GM19452 (cell line): ENCODE measurements around the gene RCE1.

ENCODE experiments used
- ATAC-seq: cut with Tn5 transposase; IDR thresholded peaks from one replicate; pipeline ENCODE4 v1.9.1; 2021; ENCODE audit not compliant: unreplicated experiment

RCE1 gene

GRCh38 chr11:66884443-66884842, 41.2 kb downstream of the RCE1 start:
- ATAC-seq: no peak

- no peak for ATAC-seq
Observed at GRCh38 chr11:66885469-66885868, 42.2 kb downstream of the RCE1 start.

GRCh38 chr11:66885950-66886440, 42.8 kb downstream of the RCE1 start:
- ATAC-seq: no peak

- no peak for ATAC-seq
Observed at GRCh38 chr11:66886671-66887221, 43.5 kb downstream of the RCE1 start.

GRCh38 chr11:66887526-66887925, 44.3 kb downstream of the RCE1 start:
- no peak for ATAC-seq

- no peak for ATAC-seq
Observed at GRCh38 chr11:66888282-66888681, 45.0 kb downstream of the RCE1 start.

GRCh38 chr11:66889960-66890359, 46.7 kb downstream of the RCE1 start:
- ATAC-seq: no peak

GRCh38 chr11:66891851-66892660, 48.8 kb downstream of the RCE1 start:
- peak; percentile 81 for ATAC-seq

GRCh38 chr11:66892911-66893310, 49.7 kb downstream of the RCE1 start:
- no peak for ATAC-seq

- no peak for ATAC-seq
Observed at GRCh38 chr11:66894141-66894540, 50.9 kb downstream of the RCE1 start.
